GM12864 (cell line): ENCODE results near the gene HDLBP.

Source experiments
- DNase-seq: peaks from one replicate; pipeline ENCODE4 v3.0.0-alpha.2; 2011; ENCODE audit warnings: low read depth
- H3K4me3 ChIP-seq: 2 replicates; pipeline ENCODE4 v1.5.1; 2011; ENCODE audit warnings: mild to moderate bottlenecking, low read depth, low read length, control low read depth
- TF ChIP-seq, protein P1 (sequence below): IDR thresholded peaks from 2 replicates; pipeline ENCODE4 v1.5.1; 2011; ENCODE audit warnings: low read depth, mild to moderate bottlenecking, moderate library complexity, low read length, control low read depth, inconsistent platforms; ENCODE audit errors: missing control alignments

HDLBP gene

DNA sequence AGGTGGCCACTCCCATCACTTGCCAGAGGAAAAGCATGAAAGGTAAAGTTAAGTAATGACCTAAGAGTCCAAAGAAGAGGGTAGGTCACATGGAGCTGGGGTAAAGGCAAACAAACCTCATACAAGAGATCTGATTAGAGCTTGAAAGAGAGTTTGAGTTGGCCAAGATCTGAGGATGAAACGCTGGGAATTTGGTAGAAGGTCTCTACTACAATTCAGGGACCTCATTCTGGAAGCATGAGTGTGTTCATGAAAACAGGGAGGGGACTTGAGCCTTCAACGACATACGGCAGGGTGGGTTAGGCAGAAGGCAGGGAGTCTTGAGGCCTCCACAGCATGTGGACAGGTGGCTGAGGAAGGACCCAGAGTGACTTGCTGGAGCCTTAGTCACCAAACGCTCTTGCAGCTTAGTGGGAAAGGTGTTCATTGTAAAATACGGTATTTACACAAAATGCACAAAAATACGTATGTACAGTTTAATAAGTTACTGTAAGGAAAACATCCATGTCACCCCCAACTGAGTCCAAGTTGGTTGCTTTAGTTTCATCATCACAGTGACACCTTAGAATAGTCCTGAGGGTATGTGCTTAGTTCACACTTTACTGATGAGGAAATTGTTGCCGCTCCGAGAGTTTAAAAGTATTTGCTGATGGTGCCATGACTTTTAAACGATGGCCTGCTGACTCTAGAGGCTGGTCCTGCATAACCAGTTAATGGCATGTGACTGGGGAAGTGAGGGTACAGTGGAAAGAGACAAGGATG lies 35.6 kb upstream of the HDLBP start:
- TF ChIP-seq, protein P1, sequence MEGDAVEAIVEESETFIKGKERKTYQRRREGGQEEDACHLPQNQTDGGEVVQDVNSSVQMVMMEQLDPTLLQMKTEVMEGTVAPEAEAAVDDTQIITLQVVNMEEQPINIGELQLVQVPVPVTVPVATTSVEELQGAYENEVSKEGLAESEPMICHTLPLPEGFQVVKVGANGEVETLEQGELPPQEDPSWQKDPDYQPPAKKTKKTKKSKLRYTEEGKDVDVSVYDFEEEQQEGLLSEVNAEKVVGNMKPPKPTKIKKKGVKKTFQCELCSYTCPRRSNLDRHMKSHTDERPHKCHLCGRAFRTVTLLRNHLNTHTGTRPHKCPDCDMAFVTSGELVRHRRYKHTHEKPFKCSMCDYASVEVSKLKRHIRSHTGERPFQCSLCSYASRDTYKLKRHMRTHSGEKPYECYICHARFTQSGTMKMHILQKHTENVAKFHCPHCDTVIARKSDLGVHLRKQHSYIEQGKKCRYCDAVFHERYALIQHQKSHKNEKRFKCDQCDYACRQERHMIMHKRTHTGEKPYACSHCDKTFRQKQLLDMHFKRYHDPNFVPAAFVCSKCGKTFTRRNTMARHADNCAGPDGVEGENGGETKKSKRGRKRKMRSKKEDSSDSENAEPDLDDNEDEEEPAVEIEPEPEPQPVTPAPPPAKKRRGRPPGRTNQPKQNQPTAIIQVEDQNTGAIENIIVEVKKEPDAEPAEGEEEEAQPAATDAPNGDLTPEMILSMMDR: no peak
- no peak overlapping the region for H3K4me3 ChIP-seq
- DNase-seq: no peak

DNA sequence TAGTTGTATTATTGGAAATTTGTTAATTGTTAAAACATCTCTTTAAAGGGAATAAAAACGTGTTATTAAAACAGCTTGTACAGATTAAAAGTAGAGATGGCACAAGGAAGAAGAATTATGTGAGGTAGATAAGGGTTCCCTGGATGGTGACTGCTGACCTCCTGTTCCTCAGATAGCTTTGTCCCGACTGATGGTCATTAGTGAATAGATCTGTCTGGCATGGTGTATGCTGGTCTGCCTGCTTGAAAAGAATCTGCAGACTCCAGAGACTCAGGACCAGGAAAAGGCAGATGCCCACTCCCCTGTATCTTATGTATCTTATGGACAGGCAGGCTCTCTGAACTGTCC lies 35.0 kb upstream of the HDLBP start:
- TF ChIP-seq, protein P1: no peak
- no peak overlapping the region for H3K4me3 ChIP-seq
- no peak for DNase-seq

DNA sequence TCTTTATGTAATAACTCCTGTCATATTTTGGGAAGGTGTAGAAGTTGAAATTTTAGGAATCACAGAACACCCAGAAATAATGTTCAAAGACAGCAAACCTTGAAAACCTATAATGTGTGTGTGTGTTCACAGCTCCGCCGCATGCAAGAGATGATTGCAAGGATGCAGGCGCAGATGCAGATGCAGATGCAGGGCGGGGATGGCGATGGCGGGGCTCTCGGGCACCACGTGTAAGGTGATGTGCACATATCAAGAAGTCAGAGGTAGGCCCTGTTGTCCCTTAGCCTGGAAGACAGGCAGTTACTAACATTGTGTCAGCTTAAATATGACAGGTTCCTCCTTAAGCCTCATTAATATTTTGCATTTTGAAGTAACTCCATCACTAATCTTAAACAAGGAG lies 34.5 kb upstream of the HDLBP start:
- DNase-seq: no peak
- TF ChIP-seq, protein P1: no peak
- H3K4me3 ChIP-seq: no peak overlapping the region

DNA sequence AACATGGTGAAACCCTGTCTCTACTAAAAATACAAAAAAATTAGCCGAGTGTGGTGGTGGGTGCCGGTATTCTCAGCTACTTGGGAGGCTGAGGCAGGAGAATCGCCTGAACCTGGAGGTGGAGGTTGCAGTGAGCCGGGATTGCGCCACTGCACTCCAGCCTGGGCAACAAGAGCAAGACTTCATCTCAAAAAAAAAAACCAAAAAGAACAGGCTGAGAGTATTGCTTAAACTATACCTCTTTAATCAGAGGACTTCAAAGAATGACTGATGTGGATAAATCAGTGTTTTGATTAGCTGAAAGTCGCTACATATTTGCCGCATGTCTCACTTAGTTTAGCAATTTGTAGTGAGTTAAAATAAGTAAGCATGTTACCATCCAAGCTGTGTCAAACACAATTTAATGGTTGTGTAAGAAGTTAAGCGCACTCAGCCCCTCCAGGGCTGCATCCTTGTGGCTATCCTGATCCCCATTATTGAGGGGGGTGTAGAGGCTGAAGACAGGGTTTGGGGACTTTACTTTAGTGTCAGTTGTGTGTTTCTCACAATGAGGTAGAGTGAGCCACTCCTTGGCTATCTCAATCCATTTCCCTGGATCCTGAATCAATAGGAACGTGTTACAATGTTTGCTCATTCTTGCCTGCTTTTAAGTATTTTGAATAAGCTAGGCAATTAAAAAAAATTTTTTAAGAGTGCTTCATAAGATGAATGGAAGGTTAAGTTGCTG lies 29.6 kb upstream of the HDLBP start:
- no peak for DNase-seq
- H3K4me3 ChIP-seq: no peak overlapping the region
- TF ChIP-seq, protein P1: no peak

DNA sequence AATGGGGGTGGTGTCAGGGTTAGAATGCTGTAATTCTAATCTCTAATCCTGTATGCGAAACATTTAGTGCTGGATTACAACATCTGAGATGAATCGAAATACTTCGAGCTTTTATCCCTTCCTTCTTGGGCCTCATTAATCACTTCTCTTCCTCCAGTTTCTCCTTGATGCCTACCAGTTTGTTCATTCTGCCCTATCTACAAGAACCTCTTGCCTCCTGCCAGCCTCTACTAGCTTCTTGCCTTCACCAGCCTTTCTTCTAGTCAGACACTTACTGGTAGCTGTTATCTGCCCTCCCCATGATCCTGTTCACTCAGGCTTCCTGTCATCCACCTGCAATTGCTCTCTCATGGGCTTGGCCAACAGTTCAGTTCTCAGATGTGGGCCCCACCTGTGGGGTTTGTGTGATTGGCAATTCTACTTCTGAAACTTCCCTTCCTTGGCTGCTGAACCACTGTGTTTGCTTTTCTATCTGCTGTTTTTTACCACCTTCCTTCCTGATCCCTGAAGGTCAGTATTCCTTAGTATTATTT lies 25.2 kb upstream of the HDLBP start:
- no peak overlapping the region for H3K4me3 ChIP-seq
- TF ChIP-seq, protein P1: no peak
- no peak for DNase-seq

DNA sequence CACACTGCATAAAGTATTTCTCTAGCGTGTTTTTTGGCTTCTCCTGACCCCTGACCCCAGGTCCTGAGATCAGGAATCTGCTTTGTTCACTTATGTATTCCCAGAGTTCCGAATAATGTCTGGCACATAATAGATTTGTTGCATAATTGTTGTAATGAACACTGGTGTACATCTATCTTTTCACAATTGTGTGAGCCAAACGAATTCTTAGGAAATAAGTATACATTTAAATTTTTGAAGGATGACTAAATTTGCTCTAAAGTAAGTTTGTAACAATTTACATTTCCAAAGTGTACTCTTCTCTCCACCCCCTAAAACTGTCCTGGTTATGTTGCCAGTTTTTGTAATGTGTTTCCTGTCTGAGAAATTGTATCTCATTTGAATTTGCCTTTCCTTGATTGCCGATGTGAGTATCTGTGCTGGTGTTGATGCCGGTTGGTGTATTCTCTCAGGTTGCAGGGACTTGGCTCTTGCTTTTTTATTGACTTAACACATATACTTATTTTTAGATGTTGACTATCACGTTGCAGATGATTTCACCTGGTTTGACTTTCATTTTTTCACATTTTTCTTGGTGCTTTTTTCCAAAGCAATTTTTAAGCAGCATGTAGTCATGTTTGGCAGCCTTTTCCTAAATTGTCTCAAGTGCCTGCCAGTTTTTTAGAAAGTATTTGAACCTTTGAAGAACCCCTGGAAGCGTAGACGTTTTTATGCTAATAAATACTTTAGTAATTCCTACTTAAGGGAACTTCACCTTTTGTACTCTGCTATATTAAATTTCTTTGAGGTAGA lies 24.6 kb upstream of the HDLBP start:
- DNase-seq: no peak
- TF ChIP-seq, protein P1: no peak
- H3K4me3 ChIP-seq: no peak overlapping the region
